Esophagus muscularis mucosa (tissue), 4 donors: ENCODE data around the gene TMEM176B. TPM values are rescaled to one million over a fixed set of nuclear protein-coding genes. Genes with fewer than 3 reads are reported as not detected.

Source experiments
- DNase-seq: peaks from one replicate; pipeline ENCODE4 v3.0.0-alpha.2; 2017; ENCODE audit errors: extremely low spot score
- H3K27ac ChIP-seq, 4 donors: fragments of 200-600 bp; sonication (generic); replicated peaks in 1 of 4; 1 replicate in 3 of 4; 2 replicates in 1 of 4; pipeline ENCODE4 v1.5.1; 2016 to 2019; ENCODE audit warnings: mild to moderate bottlenecking in 1 of 4
- H3K27me3 ChIP-seq, 4 donors: fragments of 200-600 bp; sonication (generic); one replicate each; pipeline versions ENCODE4 v1.5.1 to v1.6.0; 2016 to 2019
- H3K36me3 ChIP-seq, 4 donors: fragments of 200-600 bp; sonication (generic); one replicate each; pipeline ENCODE4 v1.5.1; 2016 to 2019
- H3K4me1 ChIP-seq, 4 donors: fragments of 200-600 bp; sonication (generic); one replicate each; pipeline ENCODE4 v1.5.1; 2016 to 2019
- H3K4me3 ChIP-seq, 4 donors: fragments of 200-600 bp; sonication (generic); 1 replicate in 2 of 4; 2 replicates in 2 of 4; pipeline ENCODE4 v1.5.1; 2016 to 2019; ENCODE audit warnings: mild to moderate bottlenecking in 4 of 4, moderate library complexity in 1 of 4
- H3K9me3 ChIP-seq, 4 donors: fragments of 200-600 bp; sonication (generic); 1 replicate in 3 of 4; 2 replicates in 1 of 4; pipeline ENCODE4 v1.5.1; 2016 to 2019
- CTCF ChIP-seq, 3 experiments: fragments of 200-600 bp in 2 of 3; fragments of 450-650 bp in 1 of 3; sonication (generic) in 2 of 3; IDR thresholded peaks; one replicate each; pipeline ENCODE4 v1.5.1; 2017 to 2019; ENCODE audit warnings: antibody characterized with exemption in 3 of 3, mild to moderate bottlenecking in 2 of 3, moderate library complexity in 1 of 3
- EP300 ChIP-seq: sonication (generic); formaldehyde crosslinking; IDR thresholded peaks from one replicate; pipeline ENCODE4 v1.6.1; 2017; ENCODE audit warnings: antibody characterized with exemption
- POLR2A ChIP-seq: fragments of 450-650 bp; IDR thresholded peaks from one replicate; pipeline ENCODE4 v1.6.1; 2017; ENCODE audit warnings: antibody characterized with exemption, moderate library complexity, mild to moderate bottlenecking, low read depth
- POLR2AphosphoS5 ChIP-seq, 2 donors: sonication (generic); formaldehyde crosslinking; IDR thresholded peaks; one replicate each; pipeline ENCODE4 v1.6.1; 2017; ENCODE audit warnings: antibody characterized with exemption in 2 of 2
- WGBS: methylation state at CpG from one replicate; pipeline ENCODE4 v1.1.5; 2018; 5-methylcytosine and 5-hydroxymethylcytosine counted together
- intact Hi-C: fragments of 100-400 bp; cut with DNase I; formaldehyde crosslinking; loops from one replicate; pipeline ENCODE4 v1.15.1; 2023
- total RNA-seq, 4 donors: library from RNA; depleted of rRNA; stranded (reverse); fragments of >200 nt; gene quantifications; one replicate each; pipeline versions ENCODE4 v1.1.0 to v1.2.1, GENCODE V29; 2016

The TMEM176B gene
- total RNA-seq, 4 donors from 2014 or later, result 19.5 to 58.2 (median 54.1) TPM

GRCh38 chr7:150799156-150799555 lies 1.0 kb downstream of the TMEM176B start:
- Histone ChIP-seq H3K4me1 (peaks cover 14 to 25% (median 21%) of the 10 kb centered on the region in 4 donors), H3K27me3 (peaks cover 0 to 68% (median 17%) of the 10 kb centered on the region in 4 donors), H3K27ac (peak overlapping the region; percentile 63 to 78 (median 72)), H3K4me3 (peak overlapping the region; percentile 54 to 72 (median 61)), H3K36me3 (peaks cover 0 to 11% (median under 1%) of the 10 kb centered on the region in 4 donors), H3K9me3 (no peaks in the 10 kb centered on the region)
- 88% methylated on average over 3 of the region's 3 CpGs for WGBS
- DNase-seq, result peak; percentile 47
- intact Hi-C loops, result no loop called here
- TF ChIP-seq POLR2AphosphoS5 (IDR thresholded peaks at IDR 0.05) (no peak), EP300 (no peak), POLR2A (no peak), CTCF (IDR thresholded peaks at IDR 0.05) (no peak)

DNA sequence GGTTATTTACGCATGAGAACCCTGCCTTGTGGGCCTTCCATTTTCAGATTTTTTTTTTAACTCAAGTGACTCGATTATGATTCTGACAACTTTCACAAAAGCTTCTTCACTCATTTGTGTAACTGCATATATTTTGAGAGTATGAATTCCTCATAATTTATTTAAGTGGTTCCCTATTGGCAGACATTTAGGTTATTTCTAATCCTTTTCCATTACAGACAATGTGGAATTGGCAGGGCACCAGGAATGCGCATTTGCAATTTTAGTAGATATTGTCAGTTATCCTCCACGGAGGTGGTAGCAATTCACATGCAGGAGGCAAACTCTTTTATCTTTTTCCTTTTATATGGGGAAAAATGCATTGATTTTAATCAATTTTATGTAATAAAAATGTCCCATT lies 2.5 kb downstream of the TMEM176B start:
- intact Hi-C loops, result no loop called here
- Histone ChIP-seq H3K36me3 (peaks cover 0 to 6% (median 0%) of the 10 kb centered on the region in 4 donors), H3K9me3 (no peaks in the 10 kb centered on the region), H3K27ac (no peak overlapping the region), H3K4me3 (no peak overlapping the region), H3K27me3 (peaks cover 0 to 63% (median 17%) of the 10 kb centered on the region in 4 donors), H3K4me1 (peaks cover 14 to 25% (median 21%) of the 10 kb centered on the region in 4 donors)
- DNase-seq, result peak; percentile 60
- TF ChIP-seq CTCF (IDR thresholded peaks at IDR 0.05) (no peak), EP300 (no peak), POLR2A (no peak), POLR2AphosphoS5 (IDR thresholded peaks at IDR 0.05) (no peak)
- 63% methylated on average over 4 of the region's 4 CpGs for WGBS

- H3K4me1 ChIP-seq, result peaks cover 3 to 12% (median 5%) of the 10 kb centered on the region in 4 donors
- TF ChIP-seq POLR2AphosphoS5 (IDR thresholded peaks at IDR 0.05) (no peak), EP300 (no peak), POLR2A (no peak), CTCF (IDR thresholded peaks at IDR 0.05) (no peak)
- no peak overlapping the region for H3K27ac ChIP-seq
- peaks cover 0 to 12% (median 5%) of the 10 kb centered on the region in 4 donors for H3K36me3 ChIP-seq
- WGBS, result 96% methylated on average over 6 of the region's 6 CpGs
- no peaks in the 10 kb centered on the region for H3K9me3 ChIP-seq
- no peak for DNase-seq
- intact Hi-C loops, result no loop called here
- peaks cover 0 to 23% (median 0%) of the 10 kb centered on the region in 4 donors for H3K27me3 ChIP-seq
- H3K4me3 ChIP-seq, result no peak overlapping the region
Observed at GRCh38 chr7:150793569-150794238, 6.5 kb downstream of the TMEM176B start.

- intact Hi-C loops, result no loop called here
Observed at GRCh38 chr7:150791746-150792452, 8.3 kb downstream of the TMEM176B start.

More at GRCh38 chr7:150791746-150792452, 8.3 kb downstream of the TMEM176B start:
- DNase-seq, result peak; percentile 70
- Histone ChIP-seq H3K9me3 (no peaks in the 10 kb centered on the region), H3K27ac (no peak overlapping the region), H3K27me3 (peaks cover 0 to 17% (median 0%) of the 10 kb centered on the region in 4 donors), H3K4me1 (peaks cover 21 to 26% (median 23%) of the 10 kb centered on the region in 4 donors), H3K4me3 (no peak overlapping the region), H3K36me3 (peaks cover 0 to 12% (median 5%) of the 10 kb centered on the region in 4 donors)
- TF ChIP-seq EP300, result no peak
- no peak for TF ChIP-seq POLR2A
- no peak for TF ChIP-seq POLR2AphosphoS5 (IDR thresholded peaks at IDR 0.05)
- no peak for TF ChIP-seq CTCF (IDR thresholded peaks at IDR 0.05)
- WGBS, result 91% methylated on average over 12 of the region's 12 CpGs
